ENCODE results near the gene CD96.
"Not testable (repeated sequence)": the region's sequence is repeated elsewhere in the genome, so short reads cannot be mapped to it uniquely, and the experiment has no call there.

The CD96 gene

DNA sequence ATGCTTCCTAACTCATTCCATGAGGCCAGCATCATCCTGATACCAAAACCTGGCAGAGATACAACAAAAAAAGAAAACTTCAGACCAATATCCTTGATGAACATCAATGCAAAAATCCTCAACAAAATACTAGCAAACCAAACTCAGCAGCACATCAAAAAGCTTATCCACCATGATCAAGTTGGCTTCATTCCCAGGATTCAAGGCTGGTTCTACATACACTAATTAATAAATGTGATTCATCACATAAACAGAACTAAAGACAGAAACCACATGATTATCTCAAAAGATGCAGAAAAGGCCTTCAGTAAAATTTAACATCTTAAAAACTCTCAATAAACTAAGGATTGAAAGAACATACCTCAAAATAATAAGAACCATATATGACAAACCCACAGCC, 88.6 kb downstream of the CD96 start:
- DNase-seq: not testable (repeated sequence)

DNA sequence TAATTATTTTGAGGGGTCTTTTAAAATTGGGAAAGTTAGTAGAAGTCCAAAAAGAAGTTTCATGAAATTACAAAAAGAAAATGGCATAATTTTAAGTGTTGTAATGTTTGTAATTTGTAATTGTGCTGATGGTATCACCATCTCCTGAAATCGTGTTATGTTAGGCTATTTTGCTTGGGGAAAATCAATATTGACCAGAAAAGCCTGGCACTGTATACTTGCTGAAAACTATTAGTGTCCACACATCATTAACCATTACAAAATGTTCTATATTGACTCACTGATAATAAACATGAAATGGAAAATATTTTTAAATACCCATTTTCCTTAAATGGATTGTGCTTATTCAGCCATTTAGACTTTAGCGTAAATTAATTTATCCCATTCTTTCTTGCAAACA, 93.4 kb downstream of the CD96 start:
- DNase-seq: no peak

DNA sequence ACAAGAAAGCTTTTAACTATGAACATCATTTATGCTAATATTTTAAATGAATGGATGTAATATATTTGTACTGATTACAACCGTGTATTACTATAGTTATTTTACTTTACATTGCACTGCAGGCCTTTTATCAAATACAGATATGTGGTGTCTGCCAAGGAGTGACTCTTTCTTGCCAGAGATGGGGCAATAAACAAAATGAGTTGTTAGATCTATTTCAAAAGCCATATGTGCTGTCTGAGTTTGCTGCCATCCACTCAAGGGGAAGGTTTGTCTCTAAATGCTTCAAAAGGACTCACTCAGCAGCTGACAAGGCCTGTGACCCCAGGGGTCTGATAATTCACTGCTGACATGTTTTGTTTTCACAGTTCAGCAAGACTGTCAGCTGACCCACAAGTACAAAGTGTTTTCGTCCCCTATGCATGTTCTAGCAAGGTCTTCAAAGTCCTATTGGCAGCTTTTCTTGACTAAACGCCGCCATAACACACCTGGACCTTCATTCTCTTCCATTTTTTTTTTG, 94.4 kb downstream of the CD96 start:
- DNase-seq: no peak

- DNase-seq: no peak
Observed at GRCh38 chr3:111639316-111639715, 97.3 kb downstream of the CD96 start.

DNA sequence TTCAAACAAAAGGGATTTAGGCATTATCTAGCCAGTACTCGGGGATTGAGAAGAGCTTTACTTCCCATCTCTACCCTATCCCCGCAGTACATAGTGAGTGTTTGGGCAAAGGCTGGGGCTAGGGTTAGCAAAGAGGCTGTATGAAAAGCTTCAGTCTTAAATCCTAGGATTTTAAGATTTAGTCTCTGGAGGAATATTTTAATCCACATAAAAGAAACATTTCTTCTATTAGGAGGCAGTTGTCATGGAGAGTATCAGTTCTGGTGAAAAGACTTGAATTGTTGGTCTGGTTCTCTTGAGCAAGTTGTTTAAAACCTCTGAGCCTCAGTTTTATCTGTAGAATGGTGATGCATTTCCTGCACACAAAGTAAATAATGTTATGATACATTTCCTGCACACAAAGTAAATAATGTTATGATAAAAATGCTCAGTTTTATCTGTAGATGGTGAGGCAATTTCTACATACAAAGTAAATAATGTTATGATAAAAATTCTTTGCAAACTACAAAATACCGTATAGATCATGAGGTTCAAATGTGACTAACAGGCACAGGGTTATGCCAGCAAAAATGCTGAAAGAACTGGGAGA, 107.1 kb downstream of the CD96 start:
- no peak for DNase-seq

- no peak for DNase-seq
Observed at GRCh38 chr3:111650378-111651275, 108.6 kb downstream of the CD96 start.

- no peak for DNase-seq
Observed at GRCh38 chr3:111652492-111653180, 110.6 kb downstream of the CD96 start.

DNA sequence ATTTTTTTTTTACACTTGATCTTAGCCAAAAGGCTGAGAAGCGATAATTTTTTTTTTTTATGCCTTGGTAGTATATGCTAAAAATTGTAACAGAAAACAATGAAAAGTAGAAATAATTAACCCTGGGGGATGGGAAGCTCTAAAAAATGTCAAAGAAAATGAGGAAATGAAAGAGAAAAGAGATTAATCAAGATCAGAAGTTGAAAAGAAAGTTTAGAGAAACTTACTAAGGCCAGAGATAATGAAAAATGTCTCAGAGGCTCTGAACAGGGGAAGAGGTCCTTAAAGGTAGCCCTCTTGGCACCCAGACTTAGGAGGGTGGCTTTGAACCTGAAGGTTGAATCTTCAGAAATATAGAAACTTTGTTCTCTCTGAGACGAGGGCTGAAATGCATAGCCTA, 111.8 kb downstream of the CD96 start:
- no peak for DNase-seq

DNA sequence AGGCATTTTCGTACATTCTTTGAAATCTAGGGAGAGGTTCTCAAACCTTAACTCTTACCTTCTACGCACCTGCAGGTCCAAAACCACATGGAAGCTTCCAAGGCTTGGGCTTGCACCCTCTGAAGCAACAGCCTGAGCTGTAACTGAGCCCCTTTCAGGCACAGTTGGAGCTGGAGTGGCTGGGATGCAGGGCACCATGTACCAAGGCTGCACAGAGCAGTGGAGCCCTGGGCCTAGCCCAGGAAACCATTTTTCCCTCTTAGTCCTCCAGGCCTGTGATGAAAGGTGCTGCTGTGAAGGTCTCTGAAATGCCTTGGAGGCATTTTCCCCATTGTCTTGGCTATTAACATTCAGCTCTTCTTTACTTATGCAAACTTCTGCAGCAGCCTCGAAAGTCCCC, 120.0 kb downstream of the CD96 start:
- no peak for DNase-seq

GRCh38 chr3:111662907-111663306, 120.9 kb downstream of the CD96 start:
- DNase-seq: no peak

DNA sequence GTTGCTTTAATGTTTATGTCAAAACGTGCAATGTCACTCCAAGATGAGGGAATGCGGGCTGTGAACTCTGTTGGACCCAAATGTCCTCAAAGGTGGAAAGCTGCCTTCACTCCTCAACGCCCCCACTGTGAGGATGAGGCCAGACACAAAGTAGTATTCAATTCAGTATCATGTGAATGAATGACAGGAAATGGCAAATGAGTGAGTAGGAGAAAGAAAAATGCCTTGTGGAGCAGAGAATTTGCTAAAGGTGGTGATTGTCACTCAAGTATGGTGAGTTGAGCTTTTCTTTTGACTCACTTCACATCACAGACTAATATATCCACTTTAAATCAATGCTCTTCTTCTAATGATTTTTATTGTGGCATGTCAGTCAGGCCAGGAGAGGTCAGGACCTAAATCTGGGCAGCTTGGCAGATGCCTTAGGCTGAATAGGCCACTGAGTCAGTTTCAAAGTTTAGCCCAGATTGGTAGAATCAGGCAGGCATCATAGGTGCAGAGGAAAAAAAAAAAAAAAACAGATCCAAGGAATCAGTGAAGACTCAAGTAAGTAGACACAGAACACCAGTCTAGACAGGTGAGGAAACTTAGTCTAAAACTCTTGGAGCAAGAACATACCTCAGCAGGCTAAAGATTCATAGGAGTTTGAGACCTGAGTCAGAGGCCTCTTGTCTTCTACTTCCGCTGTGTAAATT, 124.2 kb downstream of the CD96 start:
- no peak for DNase-seq

DNA sequence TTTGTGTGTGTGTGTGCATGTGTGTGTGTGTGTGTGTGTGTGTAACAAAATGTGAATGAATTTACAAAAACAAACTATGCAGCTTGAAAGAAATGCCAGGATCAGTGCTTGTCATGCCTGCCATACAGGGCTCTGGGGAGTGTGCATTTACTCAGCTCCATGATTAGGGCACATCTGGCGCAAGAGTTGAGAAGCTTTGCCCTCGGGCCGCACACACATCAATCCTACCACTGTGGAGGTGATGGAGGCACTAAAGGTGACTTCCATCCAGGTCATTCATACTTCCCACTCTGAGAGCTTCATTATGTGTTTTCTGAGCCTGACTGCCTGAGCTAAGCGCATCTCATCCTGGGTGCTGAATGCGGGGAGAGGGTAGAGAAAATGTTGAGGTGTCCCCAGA, 125.2 kb downstream of the CD96 start:
- DNase-seq: no peak

GRCh38 chr3:111667621-111668239, 125.7 kb downstream of the CD96 start:
- no peak for DNase-seq

- no peak for DNase-seq
Observed at GRCh38 chr3:111668326-111668725, 126.3 kb downstream of the CD96 start.

- DNase-seq: peak; percentile 10
Observed at GRCh38 chr3:111668888-111669488, 127.0 kb downstream of the CD96 start.

GRCh38 chr3:111669926-111670630, 128.1 kb downstream of the CD96 start:
- DNase-seq: no peak

DNA sequence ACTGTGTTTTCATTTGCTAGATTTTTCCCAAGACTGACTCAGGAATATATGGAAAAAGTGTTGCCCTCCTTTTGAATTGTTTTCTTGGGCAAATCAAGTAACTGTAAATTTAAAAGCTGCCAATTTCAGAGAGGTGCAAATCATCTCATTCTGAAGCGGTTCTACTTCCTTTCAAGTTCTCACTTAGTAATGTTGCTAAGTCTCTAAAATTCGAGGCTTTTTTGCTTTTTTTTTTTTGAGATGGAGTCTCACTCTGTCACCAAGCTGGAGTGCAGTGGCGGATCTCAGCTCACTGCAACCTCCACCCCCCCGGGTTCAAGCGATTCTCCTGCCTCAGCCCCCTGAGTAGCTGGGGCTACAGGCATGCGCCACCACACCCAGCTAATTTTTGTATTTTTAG, 130.5 kb downstream of the CD96 start:
- DNase-seq: not testable (repeated sequence)

GRCh38 chr3:111675846-111676210, 133.8 kb downstream of the CD96 start:
- peak; percentile 11 for DNase-seq

DNA sequence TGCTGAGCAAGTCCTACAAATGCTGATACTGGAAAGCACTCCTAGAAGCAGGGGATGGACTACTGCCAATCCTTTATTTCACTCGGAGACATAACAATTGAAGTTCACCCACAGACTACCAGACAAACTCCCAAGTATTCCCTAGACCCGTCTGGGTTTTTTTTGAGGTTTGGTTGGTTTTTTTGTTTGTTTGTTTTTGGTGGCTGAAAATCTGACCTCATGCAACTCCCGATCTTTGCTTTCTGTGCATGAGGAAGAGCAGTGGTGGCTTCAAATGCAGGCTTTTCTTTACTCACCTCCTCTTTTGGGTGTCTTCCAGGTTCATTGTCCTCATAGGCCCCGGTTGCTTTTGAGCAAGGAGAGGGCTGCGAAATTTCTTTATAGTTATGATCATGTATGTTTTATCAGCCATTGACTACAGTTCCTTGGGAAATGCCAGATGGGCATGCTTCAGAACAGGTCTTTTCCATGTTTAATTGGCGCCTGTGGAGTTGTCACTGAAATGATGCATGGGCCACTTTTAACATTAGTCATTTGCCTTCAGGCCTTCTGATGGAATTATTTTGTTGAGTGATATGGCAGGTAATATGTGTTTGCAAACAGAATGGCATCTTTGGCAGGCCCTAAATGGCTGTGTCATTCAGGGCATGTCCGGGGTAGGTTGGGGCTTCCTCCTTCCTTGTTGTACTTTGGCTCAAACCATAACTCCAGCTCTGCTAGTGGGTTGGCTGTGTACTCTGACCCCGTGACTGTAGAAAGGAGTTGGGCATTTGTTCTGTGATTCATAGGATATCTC, 134.4 kb downstream of the CD96 start:
- DNase-seq: no peak

GRCh38 chr3:111677007-111677392, 135.0 kb downstream of the CD96 start:
- DNase-seq: no peak
